ENCODE measurements around the gene RCL1. TPM values are rescaled to one million over a fixed set of nuclear protein-coding genes. Genes with fewer than 3 reads are reported as not detected.
A peak's percentile ranks its signal among the peaks of the same experiment; 100 is the strongest.
"Not testable (repeated sequence)": the region's sequence is repeated elsewhere in the genome, so short reads cannot be mapped to it uniquely, and the experiment has no call there.

RCL1 gene
- total RNA-seq, 2 donors from 2014 or later: 27.0 to 49.4 TPM

DNA sequence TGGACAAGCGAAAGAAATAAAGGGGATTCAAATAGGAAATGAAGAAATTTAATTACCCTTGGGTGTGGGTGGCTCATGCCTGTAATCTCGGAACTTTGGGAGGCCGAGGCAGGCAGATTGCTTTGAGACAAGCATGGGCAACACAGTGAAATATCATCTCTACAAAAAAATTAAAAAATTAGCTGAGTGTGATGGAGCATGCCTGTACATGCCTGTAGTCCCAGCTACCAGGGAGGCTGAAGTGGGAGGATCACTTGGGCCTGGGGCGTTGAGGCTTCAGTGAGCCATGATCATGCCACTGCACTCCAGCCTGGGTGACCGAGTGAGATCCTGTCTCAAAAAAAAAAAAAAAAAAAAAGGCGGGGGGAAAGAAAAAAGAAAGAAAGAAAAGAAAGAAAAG is 4.0 kb upstream of the RCL1 start:
- Histone ChIP-seq H3K4me1 (peaks cover 8% of the 10 kb centered on the region), H3K27ac (no peak overlapping the region), H3K9me3 (no peaks in the 10 kb centered on the region), H3K4me3 (no peak overlapping the region), H3K27me3 (no peaks in the 10 kb centered on the region), H3K36me3 (replicated peaks in 1 of 2; ENCODE audit: insufficient read depth in 1 of 2, low read depth in 2 of 2) (no peaks in the 10 kb centered on the region)
- no peak for DNase-seq
- no peak for ATAC-seq
- TF ChIP-seq, protein P1, sequence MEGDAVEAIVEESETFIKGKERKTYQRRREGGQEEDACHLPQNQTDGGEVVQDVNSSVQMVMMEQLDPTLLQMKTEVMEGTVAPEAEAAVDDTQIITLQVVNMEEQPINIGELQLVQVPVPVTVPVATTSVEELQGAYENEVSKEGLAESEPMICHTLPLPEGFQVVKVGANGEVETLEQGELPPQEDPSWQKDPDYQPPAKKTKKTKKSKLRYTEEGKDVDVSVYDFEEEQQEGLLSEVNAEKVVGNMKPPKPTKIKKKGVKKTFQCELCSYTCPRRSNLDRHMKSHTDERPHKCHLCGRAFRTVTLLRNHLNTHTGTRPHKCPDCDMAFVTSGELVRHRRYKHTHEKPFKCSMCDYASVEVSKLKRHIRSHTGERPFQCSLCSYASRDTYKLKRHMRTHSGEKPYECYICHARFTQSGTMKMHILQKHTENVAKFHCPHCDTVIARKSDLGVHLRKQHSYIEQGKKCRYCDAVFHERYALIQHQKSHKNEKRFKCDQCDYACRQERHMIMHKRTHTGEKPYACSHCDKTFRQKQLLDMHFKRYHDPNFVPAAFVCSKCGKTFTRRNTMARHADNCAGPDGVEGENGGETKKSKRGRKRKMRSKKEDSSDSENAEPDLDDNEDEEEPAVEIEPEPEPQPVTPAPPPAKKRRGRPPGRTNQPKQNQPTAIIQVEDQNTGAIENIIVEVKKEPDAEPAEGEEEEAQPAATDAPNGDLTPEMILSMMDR (IDR thresholded peaks at IDR 0.05): no peak
- TF ChIP-seq POLR2A (IDR thresholded peaks at IDR 0.05): no peak
- intact Hi-C loops (cut with DNase I): no loop called here
- 82 to 90% methylated on average over 6 of the region's 6 CpGs for WGBS, 2 donors

DNA sequence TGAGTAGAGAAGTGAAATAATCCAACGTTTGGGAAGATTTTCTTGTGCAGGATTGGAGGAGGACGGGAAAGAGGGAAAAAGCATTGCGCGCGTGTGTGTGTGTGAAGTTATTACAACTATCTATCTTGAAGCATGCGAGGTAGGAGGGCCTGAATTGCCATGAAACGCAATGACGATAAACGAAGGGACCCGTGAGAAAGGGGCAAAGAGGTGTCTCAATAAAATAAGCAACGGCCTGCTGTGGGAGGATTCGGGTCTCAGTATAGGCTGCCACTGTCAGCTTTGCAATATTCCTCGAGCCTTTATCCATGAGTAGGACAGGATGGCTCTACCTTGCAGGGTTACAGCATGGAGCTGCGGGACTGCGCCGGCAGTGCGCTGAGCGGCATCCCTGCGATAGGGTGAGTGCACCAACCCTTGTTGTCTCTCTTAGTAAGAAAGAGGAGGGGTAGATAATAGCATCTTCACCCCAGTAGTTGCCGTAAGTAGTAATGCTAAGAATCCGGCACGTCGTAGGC is 631 bp upstream of the RCL1 start:
- Histone ChIP-seq H3K9me3 (no peaks in the 10 kb centered on the region), H3K36me3 (replicated peaks in 1 of 2; ENCODE audit: insufficient read depth in 1 of 2, low read depth in 2 of 2) (no peaks in the 10 kb centered on the region), H3K4me3 (peak overlapping the region in 1 of 2 donors; percentile 97), H3K4me1 (peaks cover 27% of the 10 kb centered on the region), H3K27ac (peak overlapping the region in 2 of 4 donors; percentile 89 to 95), H3K27me3 (no peaks in the 10 kb centered on the region)
- no peak for TF ChIP-seq POLR2A (IDR thresholded peaks at IDR 0.05)
- TF ChIP-seq, protein P1 (IDR thresholded peaks at IDR 0.05): no peak
- DNase-seq: no peak
- intact Hi-C loops (cut with DNase I): no loop called here
- ATAC-seq: peak; percentile 3
- 4 to 7% methylated on average over 20 to 23 of the region's 23 CpGs for WGBS, 2 donors

GRCh38 chr9:4793459-4794395 is 983 bp downstream of the RCL1 start:
- intact Hi-C loops (cut with DNase I): no loop called here
- DNase-seq: peak in 3 of 4 donors; percentile 17 to 31 (median 25)
- Histone ChIP-seq H3K27me3 (no peaks in the 10 kb centered on the region), H3K9me3 (no peaks in the 10 kb centered on the region), H3K4me1 (peaks cover 39% of the 10 kb centered on the region), H3K36me3 (replicated peaks in 1 of 2; ENCODE audit: insufficient read depth in 1 of 2, low read depth in 2 of 2) (no peaks in the 10 kb centered on the region), H3K27ac (peak overlapping the region; percentile 80 to 95 (median 86)), H3K4me3 (peak overlapping the region; percentile 72 to 97)
- TF ChIP-seq, protein P1 (IDR thresholded peaks at IDR 0.05): no peak
- TF ChIP-seq POLR2A (IDR thresholded peaks at IDR 0.05): no peak
- no peak for ATAC-seq
- WGBS, 2 donors: 14 to 20% methylated on average over 20 to 23 of the region's 23 CpGs

DNA sequence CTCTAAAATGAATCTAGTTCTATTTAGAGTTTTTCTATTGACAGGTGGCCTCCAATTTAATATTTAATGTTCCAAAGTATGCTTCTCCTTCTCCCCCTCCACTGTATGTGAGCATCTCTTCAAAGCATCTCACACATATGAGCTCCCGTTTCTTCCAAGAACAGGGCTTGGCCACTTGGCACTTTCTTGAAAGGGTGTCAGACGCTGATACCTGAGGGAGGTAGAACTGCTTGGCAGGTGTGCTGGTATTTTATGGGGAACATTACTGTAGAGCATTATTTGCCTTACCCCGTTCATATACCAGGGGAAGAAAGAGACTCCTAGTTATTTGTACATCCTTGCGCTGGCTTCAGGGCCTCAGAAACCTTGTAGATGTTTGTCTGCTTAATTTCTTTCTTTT is 1.9 kb downstream of the RCL1 start:
- H3K4me1 ChIP-seq: peaks cover 41% of the 10 kb centered on the region
- no peak overlapping the region for H3K4me3 ChIP-seq
- no peaks in the 10 kb centered on the region for H3K36me3 ChIP-seq (replicated peaks in 1 of 2; ENCODE audit: insufficient read depth in 1 of 2, low read depth in 2 of 2)
- whole genome bisulfite sequencing, 2 donors: 66 to 76% methylated on average over 4 of the region's 4 CpGs
- H3K27me3 ChIP-seq: no peaks in the 10 kb centered on the region
- TF ChIP-seq, protein P1 (IDR thresholded peaks at IDR 0.05): no peak
- TF ChIP-seq POLR2A (IDR thresholded peaks at IDR 0.05): no peak
- intact Hi-C loops (cut with DNase I): no loop called here
- H3K9me3 ChIP-seq: no peaks in the 10 kb centered on the region
- DNase-seq (no peak), ATAC-seq (no peak)
- no peak overlapping the region for H3K27ac ChIP-seq

- H3K36me3 ChIP-seq (replicated peaks in 1 of 2; ENCODE audit: insufficient read depth in 1 of 2, low read depth in 2 of 2); H3K27me3 ChIP-seq; intact Hi-C loops (cut with DNase I); ATAC-seq; H3K4me3 ChIP-seq; H3K9me3 ChIP-seq; DNase-seq; H3K27ac ChIP-seq: not testable (repeated sequence)
- 95 to 96% methylated on average over 10 of the region's 10 CpGs for WGBS, 2 donors
- peaks cover 43% of the 10 kb centered on the region for H3K4me1 ChIP-seq
These were observed 2.4 kb downstream of the RCL1 start for GRCh38 chr9:4795108-4795507.
